Calu3 (cell line): Measurements from ENCODE around the gene AP1S3. TPM values are rescaled to one million over a fixed set of nuclear protein-coding genes. Genes with fewer than 3 reads are reported as not detected.
A peak's percentile ranks its signal among the peaks of the same experiment; 100 is the strongest.
"Not testable (repeated sequence)": the region's sequence is repeated elsewhere in the genome, so short reads cannot be mapped to it uniquely, and the experiment has no call there.

Source experiments
- BruUV-seq: library from RNA; stranded (reverse); fragments of 400-500 nt; replicated peaks from 2 replicates; lab custom pipeline; 2021; lab: Mats Ljungman, UMichigan
- CTCF ChIA-PET: fragments of 300-600 bp; sonication (Branson Sonifier 250); formaldehyde crosslinking; loops from one replicate; lab custom pipeline; 2022; ENCODE audit warnings: antibody characterized with exemption; lab: Charles Lee
- DNase-seq: peaks from one replicate; pipeline ENCODE4 v3.0.0; 2022
- H3K27ac Mint-ChIP-seq: one replicate; pipeline ENCODE4 v1.8.0; 2022; ENCODE audit warnings: mixed read lengths; ENCODE audit not compliant: unreplicated experiment
- H3K27me3 Mint-ChIP-seq: one replicate; pipeline ENCODE4 v1.8.0; 2022; ENCODE audit warnings: mixed read lengths; ENCODE audit not compliant: unreplicated experiment
- H3K36me3 Mint-ChIP-seq: one replicate; pipeline ENCODE4 v1.8.0; 2022; ENCODE audit warnings: mild to moderate bottlenecking, moderate library complexity, mixed read lengths; ENCODE audit not compliant: insufficient read depth, unreplicated experiment
- H3K4me1 Mint-ChIP-seq: one replicate; pipeline ENCODE4 v1.8.0; 2022; ENCODE audit warnings: mild to moderate bottlenecking, low read depth, mixed read lengths; ENCODE audit not compliant: unreplicated experiment
- H3K4me3 Mint-ChIP-seq: one replicate; pipeline ENCODE4 v1.8.0; 2022; ENCODE audit warnings: mild to moderate bottlenecking, low read depth, moderate library complexity, mixed read lengths; ENCODE audit not compliant: unreplicated experiment
- H3K9me3 Mint-ChIP-seq: one replicate; pipeline ENCODE4 v1.8.0; 2022; ENCODE audit warnings: low read depth, mixed read lengths; ENCODE audit not compliant: unreplicated experiment
- intact Hi-C: fragments of 100-400 bp; cut with micrococcal nuclease; formaldehyde crosslinking; loops from one replicate; pipeline ENCODE4 v1.10.0; 2022; ENCODE audit not compliant: unreplicated experiment
- total RNA-seq: library from RNA; stranded (reverse); gene quantifications from 2 replicates; pipeline ENCODE4 v1.2.3, GENCODE V29; 2022
- TF ChIP-seq, protein P1 (sequence below): fragments of 200-600 bp; IDR thresholded peaks from one replicate; pipeline ENCODE4 v1.8.0; 2022; ENCODE audit warnings: antibody characterized with exemption; ENCODE audit not compliant: unreplicated experiment

Gene AP1S3
- total RNA-seq, 1 experiment from 2014 or later = 119 TPM

DNA sequence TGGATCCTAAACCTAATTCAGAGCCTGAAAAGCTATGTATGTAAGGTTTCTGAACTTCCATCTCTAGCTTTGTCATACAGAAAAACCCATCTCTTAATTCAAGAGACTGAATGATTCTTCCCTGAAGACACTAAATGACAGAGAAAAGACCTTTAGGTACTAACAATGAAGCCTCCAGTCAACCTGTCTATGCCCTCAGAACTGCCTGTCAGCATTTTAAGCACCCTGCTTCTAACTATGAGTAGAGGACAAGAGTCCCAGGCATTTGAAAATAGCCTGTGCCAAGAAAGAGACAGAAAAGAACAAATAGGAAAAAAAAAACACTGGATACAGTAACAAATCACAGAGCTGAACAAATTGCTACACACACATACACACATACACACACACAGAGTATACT is 48.6 kb downstream of the AP1S3 start:
- peaks cover 64% of the 10 kb centered on the region for H3K4me1 Mint-ChIP-seq
- BruUV-seq = no TSS peak
- TF ChIP-seq, protein P1, sequence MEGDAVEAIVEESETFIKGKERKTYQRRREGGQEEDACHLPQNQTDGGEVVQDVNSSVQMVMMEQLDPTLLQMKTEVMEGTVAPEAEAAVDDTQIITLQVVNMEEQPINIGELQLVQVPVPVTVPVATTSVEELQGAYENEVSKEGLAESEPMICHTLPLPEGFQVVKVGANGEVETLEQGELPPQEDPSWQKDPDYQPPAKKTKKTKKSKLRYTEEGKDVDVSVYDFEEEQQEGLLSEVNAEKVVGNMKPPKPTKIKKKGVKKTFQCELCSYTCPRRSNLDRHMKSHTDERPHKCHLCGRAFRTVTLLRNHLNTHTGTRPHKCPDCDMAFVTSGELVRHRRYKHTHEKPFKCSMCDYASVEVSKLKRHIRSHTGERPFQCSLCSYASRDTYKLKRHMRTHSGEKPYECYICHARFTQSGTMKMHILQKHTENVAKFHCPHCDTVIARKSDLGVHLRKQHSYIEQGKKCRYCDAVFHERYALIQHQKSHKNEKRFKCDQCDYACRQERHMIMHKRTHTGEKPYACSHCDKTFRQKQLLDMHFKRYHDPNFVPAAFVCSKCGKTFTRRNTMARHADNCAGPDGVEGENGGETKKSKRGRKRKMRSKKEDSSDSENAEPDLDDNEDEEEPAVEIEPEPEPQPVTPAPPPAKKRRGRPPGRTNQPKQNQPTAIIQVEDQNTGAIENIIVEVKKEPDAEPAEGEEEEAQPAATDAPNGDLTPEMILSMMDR = no peak
- no peak overlapping the region for H3K4me3 Mint-ChIP-seq
- H3K9me3 Mint-ChIP-seq = peaks cover 5% of the 10 kb centered on the region
- peak overlapping the region; percentile 52 for H3K27ac Mint-ChIP-seq
- no peaks in the 10 kb centered on the region for H3K27me3 Mint-ChIP-seq
- DNase-seq = no peak
- H3K36me3 Mint-ChIP-seq = peaks cover 48% of the 10 kb centered on the region
- intact Hi-C loops = no loop called here
- CTCF ChIA-PET = interaction anchor here (0.7 to 1.6 kb wide), 2 partner anchors 8 to 39 kb away, joined by 4 read pairs; no protein-coding TSS in a partner anchor

DNA sequence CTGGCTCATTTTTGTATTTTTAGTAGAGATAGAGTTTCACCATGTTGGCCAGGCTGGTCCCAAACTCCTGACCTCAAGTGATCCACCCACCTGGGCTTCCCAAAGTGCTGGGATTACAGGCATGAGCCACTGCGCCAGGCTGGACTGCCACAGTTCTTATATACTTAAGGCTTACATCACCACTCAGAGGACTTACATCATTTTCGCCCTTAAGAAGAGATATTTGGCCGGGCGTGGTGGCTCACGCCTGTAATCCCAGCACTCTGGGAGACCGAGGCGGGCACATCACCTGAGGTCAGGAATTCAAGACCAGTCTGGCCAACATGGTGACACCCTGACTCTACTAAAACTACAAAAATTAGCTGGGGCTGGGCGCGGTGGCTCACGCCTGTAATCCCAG is 49.3 kb downstream of the AP1S3 start:
- H3K27ac Mint-ChIP-seq, BruUV-seq, intact Hi-C loops, DNase-seq, H3K27me3 Mint-ChIP-seq, H3K9me3 Mint-ChIP-seq, H3K4me3 Mint-ChIP-seq: not testable (repeated sequence)
- peaks cover 68% of the 10 kb centered on the region for H3K4me1 Mint-ChIP-seq
- peaks cover 41% of the 10 kb centered on the region for H3K36me3 Mint-ChIP-seq
- CTCF ChIA-PET = interaction anchor here (0.7 to 1.6 kb wide), 2 partner anchors 9 to 40 kb away, joined by 4 read pairs; no protein-coding TSS in a partner anchor

DNA sequence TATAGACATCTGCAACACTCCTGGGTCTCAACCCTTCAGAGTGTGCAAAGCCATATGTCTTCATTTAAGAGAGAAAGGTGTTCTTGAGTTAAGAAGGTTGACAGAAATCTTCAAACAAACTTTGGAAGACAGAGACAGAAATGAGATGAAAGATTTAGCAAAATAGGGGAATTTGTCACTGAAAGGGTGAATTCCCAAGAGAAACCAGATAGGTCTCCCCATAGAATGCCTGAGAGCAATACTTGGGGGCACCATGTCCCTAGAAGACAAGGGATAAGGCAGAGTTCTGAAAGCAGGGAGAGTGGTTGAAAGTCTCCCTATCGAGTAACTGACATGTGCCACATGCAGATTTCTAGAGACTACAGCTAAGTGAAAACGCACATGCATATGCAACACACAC is 50.0 kb downstream of the AP1S3 start:
- intact Hi-C loops = no loop called here
- no peak overlapping the region for H3K4me3 Mint-ChIP-seq
- peak overlapping the region; percentile 37 for H3K27ac Mint-ChIP-seq
- peaks cover 68% of the 10 kb centered on the region for H3K4me1 Mint-ChIP-seq
- peaks cover 5% of the 10 kb centered on the region for H3K9me3 Mint-ChIP-seq
- no TSS peak for BruUV-seq
- CTCF ChIA-PET = no interaction called here
- DNase-seq = no peak
- TF ChIP-seq, protein P1 = no peak
- no peaks in the 10 kb centered on the region for H3K27me3 Mint-ChIP-seq
- peaks cover 33% of the 10 kb centered on the region for H3K36me3 Mint-ChIP-seq

DNA sequence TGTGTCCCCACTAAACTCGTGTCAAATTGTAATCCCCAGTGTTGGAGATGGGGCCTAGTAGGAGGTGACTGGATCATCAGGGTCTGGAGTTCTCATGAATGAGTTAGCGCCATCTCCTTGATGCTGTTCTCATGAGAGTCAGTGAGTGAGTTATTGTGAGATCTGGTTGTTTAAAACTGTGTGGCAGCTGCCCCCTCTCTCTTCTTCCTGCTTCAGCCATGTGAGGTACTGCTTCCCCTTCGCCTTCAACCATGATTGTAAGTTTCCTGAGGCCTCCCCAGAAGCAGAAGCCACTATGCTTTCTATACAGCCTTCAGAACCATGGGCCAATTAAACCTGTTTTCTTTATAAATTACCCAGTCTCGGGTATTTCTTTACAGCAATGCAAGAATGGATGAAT is 50.4 kb downstream of the AP1S3 start:
- Mint-ChIP-seq H3K27me3 (no peaks in the 10 kb centered on the region), H3K9me3 (peaks cover 5% of the 10 kb centered on the region), H3K4me3 (no peak overlapping the region), H3K4me1 (peaks cover 68% of the 10 kb centered on the region), H3K27ac (peak overlapping the region; percentile 37), H3K36me3 (peaks cover 33% of the 10 kb centered on the region)
- intact Hi-C loops = no loop called here
- no TSS peak for BruUV-seq
- TF ChIP-seq, protein P1 = no peak
- DNase-seq = no peak
- CTCF ChIA-PET = no interaction called here

DNA sequence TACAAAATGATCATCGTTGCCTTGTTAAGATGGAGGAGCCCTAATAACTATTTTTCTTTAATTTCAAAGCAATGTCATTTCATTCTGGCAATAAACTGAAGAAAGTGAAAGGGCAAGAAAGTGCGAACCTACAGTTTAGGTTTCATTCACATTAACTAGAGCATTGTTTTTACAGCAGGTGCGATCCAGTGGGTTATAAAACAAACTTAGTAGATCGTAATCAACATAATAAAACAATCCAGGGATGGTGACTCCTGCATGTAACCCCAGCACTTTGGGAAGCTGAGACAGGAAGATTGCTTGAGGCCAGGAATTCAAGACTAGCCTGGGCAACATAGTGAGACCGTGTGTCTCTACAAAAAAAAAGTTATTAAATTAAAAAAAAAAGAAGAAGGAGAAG is 51.1 kb downstream of the AP1S3 start:
- H3K9me3 Mint-ChIP-seq = peaks cover 3% of the 10 kb centered on the region
- CTCF ChIA-PET = no interaction called here
- intact Hi-C loops = no loop called here
- peaks cover 33% of the 10 kb centered on the region for H3K36me3 Mint-ChIP-seq
- H3K4me1 Mint-ChIP-seq = peaks cover 66% of the 10 kb centered on the region
- TF ChIP-seq, protein P1 = no peak
- DNase-seq = no peak
- H3K27ac Mint-ChIP-seq = peak overlapping the region; percentile 29
- H3K27me3 Mint-ChIP-seq = no peaks in the 10 kb centered on the region
- no TSS peak for BruUV-seq
- H3K4me3 Mint-ChIP-seq = no peak overlapping the region
